Astrocyte of the spinal cord (primary cell): ENCODE results near the gene PIEZO1.

ENCODE experiments used
- DNase-seq: peaks from one replicate; pipeline ENCODE4 v3.0.0; 2011; ENCODE audit warnings: low read depth, low spot score
- H3K4me3 ChIP-seq: 2 replicates; pipeline ENCODE4 v1.5.1; 2011; ENCODE audit warnings: low read depth, mild to moderate bottlenecking, low read length, moderate library complexity
- in situ Hi-C: cut with HindIII; loops from 2 replicates; pipeline ENCODE4 v1.10.0; 2017; ENCODE audit warnings: low sequenced_read_pairs
- TF ChIP-seq, protein P1 (sequence below): IDR thresholded peaks from 2 replicates; pipeline ENCODE4 v1.5.1; 2012; ENCODE audit warnings: low read depth, mild to moderate bottlenecking, low read length, inconsistent platforms

PIEZO1 gene

DNA sequence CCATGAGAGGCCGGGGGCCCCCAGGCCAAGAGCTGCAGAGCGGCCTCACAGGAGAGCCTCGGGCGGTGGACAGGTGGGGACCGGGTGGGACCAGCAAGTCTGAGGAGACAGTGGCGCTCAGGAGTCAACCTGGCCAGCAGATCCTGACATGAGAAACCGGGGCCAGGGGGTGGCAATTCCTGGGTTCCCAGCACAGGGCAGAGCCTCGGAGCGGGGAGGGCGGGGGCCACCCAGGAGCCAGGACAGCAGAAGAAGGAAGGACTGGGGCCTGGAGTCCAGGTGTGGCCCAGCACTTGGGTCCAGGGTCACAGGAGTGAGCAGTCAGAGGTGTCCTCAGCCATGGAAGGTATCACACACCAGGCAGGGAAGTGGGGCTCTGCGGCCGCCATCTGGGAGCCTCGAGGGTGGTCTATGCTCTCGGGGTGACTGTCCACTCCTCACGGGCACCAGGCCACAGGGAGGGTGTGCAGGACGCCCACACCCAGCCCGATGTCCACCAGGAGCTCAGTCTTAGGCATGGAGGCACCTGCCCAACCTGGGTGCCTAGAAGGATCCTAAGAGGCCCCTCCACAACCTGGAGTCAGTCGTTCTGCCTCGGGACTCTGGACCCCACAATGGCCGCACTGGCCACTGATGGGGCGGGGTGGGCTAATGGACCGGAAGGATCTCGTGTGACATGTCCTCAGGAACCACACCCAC, 29.1 kb downstream of the PIEZO1 start:
- H3K4me3 ChIP-seq: no peak overlapping the region
- TF ChIP-seq, protein P1, sequence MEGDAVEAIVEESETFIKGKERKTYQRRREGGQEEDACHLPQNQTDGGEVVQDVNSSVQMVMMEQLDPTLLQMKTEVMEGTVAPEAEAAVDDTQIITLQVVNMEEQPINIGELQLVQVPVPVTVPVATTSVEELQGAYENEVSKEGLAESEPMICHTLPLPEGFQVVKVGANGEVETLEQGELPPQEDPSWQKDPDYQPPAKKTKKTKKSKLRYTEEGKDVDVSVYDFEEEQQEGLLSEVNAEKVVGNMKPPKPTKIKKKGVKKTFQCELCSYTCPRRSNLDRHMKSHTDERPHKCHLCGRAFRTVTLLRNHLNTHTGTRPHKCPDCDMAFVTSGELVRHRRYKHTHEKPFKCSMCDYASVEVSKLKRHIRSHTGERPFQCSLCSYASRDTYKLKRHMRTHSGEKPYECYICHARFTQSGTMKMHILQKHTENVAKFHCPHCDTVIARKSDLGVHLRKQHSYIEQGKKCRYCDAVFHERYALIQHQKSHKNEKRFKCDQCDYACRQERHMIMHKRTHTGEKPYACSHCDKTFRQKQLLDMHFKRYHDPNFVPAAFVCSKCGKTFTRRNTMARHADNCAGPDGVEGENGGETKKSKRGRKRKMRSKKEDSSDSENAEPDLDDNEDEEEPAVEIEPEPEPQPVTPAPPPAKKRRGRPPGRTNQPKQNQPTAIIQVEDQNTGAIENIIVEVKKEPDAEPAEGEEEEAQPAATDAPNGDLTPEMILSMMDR: no peak
- no peak for DNase-seq
- in situ Hi-C loops: no loop called here

GRCh38 chr16:88754912-88755744, 29.9 kb downstream of the PIEZO1 start:
- H3K4me3 ChIP-seq: no peak overlapping the region
- peak; percentile 56 for DNase-seq
- TF ChIP-seq, protein P1: no peak
- in situ Hi-C loops: no loop called here

DNA sequence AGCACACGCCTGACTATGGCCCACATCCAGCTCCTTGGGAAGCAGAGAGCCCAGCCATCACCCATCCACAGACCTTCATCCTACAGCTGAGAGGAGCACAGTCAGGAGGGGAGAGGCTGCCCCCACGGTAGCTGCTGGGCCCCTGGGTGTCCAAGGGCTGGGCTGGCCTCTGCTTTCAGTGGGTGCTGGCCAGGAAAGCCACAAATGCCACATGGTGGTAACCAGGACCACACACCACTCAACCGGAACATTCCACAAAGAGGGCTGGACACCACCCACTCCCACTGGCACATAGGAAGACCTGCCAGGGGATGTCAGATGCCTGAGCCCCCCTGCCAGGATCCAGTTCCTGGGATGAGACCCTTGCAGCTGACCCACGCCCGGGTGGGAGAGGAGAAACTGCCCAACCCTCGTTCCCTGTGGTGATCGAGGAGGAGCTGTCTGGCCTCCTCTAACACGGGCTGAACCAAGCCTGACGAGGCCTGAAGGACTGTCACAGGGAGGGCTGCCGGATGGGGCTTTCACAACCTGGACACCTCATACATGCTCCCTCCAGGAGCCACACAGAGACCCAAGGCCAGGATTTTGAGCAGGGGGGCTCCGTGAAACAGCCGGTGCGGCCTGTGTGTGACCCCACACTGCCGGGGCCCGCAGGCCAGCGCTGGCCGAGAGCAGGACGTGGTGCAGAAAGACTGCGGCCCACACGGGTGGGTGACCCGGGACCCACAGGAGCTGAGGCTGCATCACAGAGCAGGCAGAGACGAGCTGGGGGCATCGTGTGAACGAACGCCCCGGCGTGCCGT, 30.7 kb downstream of the PIEZO1 start:
- TF ChIP-seq, protein P1: no peak
- H3K4me3 ChIP-seq: no peak overlapping the region
- no peak for DNase-seq
- in situ Hi-C loops: no loop called here

DNA sequence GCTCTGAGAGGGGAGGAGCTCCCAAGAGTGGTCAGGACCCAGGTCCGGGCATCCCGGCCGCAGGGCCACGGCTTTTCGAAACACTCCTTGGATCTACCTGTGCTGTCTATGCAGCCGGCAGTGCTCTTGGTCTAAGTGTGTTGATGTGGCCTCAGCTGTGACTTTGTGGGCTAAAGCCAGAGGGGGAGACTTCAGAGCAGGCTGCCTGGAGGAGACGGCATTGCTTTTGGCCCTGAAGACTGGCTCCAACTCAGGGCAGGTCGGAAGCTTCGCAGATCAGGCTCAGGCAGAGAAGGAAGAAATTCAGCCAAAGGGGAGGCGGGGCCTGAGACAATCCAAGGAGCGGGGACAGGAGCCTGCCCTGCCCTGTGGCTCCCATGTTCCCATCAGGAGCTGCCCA, 31.4 kb downstream of the PIEZO1 start:
- no peak for DNase-seq
- TF ChIP-seq, protein P1: no peak
- H3K4me3 ChIP-seq: no peak overlapping the region
- in situ Hi-C loops: no loop called here

DNA sequence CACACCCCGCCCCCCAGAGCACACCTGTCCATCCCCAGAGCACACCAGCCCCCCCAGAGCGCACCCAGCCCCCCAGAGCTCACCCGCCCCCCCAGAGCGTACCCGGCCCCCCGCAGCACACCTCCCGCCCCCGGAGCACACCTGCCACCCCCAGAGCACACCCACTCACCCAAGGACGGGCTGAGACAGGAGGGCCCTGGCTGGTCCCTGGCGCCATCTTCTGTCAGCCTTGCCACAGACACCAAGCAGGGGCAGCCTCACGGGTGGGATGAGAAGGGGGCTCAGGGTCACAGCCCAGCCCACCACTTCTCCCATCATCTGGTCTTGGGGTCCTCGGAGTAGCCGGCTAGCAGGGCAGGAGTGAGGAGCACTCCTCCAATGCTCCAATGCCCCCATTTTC, 31.8 kb downstream of the PIEZO1 start:
- H3K4me3 ChIP-seq: no peak overlapping the region
- in situ Hi-C loops: no loop called here
- DNase-seq: no peak
- TF ChIP-seq, protein P1: no peak

DNA sequence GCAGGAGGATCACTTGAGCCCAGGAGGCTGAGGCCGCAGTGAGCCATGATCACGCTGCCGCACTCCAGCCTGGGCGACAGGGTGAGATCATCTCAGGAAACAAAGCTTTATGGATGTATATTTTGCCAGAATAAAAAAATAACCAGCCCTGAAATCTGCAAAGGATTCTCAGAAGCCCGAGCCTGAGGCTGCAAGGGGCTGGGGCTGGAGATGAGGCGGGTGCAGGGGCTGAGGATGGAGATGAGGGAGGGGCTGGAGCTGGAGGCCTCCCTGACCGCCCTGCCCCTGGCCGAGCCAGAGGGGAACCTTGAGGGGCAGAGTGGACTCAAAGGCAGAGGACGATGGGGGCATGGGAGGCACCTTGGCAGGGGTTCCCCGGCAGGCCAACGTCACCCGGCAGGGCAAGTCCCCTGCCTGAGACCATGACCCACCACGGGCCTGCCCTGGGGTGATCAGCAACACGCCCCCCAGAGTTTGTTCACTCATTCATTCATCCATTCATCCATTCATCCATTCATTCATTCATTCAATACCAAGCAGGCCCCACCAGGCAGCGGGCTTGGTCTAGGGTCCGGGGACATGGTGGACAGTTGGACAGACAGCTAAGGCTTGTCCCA, 32.5 kb downstream of the PIEZO1 start:
- H3K4me3 ChIP-seq: no peak overlapping the region
- TF ChIP-seq, protein P1: no peak
- in situ Hi-C loops: no loop called here
- DNase-seq: no peak
